GM21529 (cell line): ENCODE results near the gene ZNF81.
"Not testable (repeated sequence)": the region's sequence is repeated elsewhere in the genome, so short reads cannot be mapped to it uniquely, and the experiment has no call there.

Experiments used
- ATAC-seq: cut with Tn5 transposase; IDR thresholded peaks from one replicate; pipeline ENCODE4 v1.9.1; 2021; ENCODE audit not compliant: unreplicated experiment

ZNF81 gene

GRCh38 chrX:47836164-47837072 lies at the start of gene ZNF81:
ZNF81 (plus strand) TSS chrX:47836902; CDS start chrX:47846268, 9,366 bp downstream.
- peak; percentile 87 for ATAC-seq

GRCh38 chrX:47796433-47796906 lies 40.2 kb upstream of the ZNF81 start:
- no peak for ATAC-seq

- ATAC-seq, result no peak
Observed at GRCh38 chrX:47797084-47797483, 39.6 kb upstream of the ZNF81 start.

GRCh38 chrX:47798861-47799260 lies 37.8 kb upstream of the ZNF81 start:
- no peak for ATAC-seq

GRCh38 chrX:47802589-47802988 lies 34.1 kb upstream of the ZNF81 start:
- no peak for ATAC-seq

- not testable (repeated sequence) for ATAC-seq
Observed at GRCh38 chrX:47803103-47803502, 33.6 kb upstream of the ZNF81 start.

- ATAC-seq, result no peak
Observed at GRCh38 chrX:47804315-47804714, 32.4 kb upstream of the ZNF81 start.

- ATAC-seq, result not testable (repeated sequence)
Observed at GRCh38 chrX:47805844-47806243, 30.9 kb upstream of the ZNF81 start.

- ATAC-seq, result not testable (repeated sequence)
Observed at GRCh38 chrX:47806415-47807271, 30.1 kb upstream of the ZNF81 start.

GRCh38 chrX:47807272-47807538 lies 29.5 kb upstream of the ZNF81 start:
- not testable (repeated sequence) for ATAC-seq

- no peak for ATAC-seq
Observed at GRCh38 chrX:47807548-47807947, 29.2 kb upstream of the ZNF81 start.

- no peak for ATAC-seq
Observed at GRCh38 chrX:47808904-47809788, 27.6 kb upstream of the ZNF81 start.

- ATAC-seq, result no peak
Observed at GRCh38 chrX:47814851-47815250, 21.9 kb upstream of the ZNF81 start.

- ATAC-seq, result no peak
Observed at GRCh38 chrX:47815901-47816845, 20.5 kb upstream of the ZNF81 start.

- no peak for ATAC-seq
Observed at GRCh38 chrX:47817421-47817820, 19.3 kb upstream of the ZNF81 start.

- no peak for ATAC-seq
Observed at GRCh38 chrX:47817897-47818296, 18.8 kb upstream of the ZNF81 start.

GRCh38 chrX:47828984-47829383 lies 7.7 kb upstream of the ZNF81 start:
- ATAC-seq, result no peak

GRCh38 chrX:47831788-47832187 lies 4.9 kb upstream of the ZNF81 start:
- ATAC-seq, result no peak

- ATAC-seq, result no peak
Observed at GRCh38 chrX:47838361-47838760, 1.7 kb downstream of the ZNF81 start.

GRCh38 chrX:47840111-47840510 lies 3.4 kb downstream of the ZNF81 start:
- no peak for ATAC-seq
